HCT116 (cell line): ENCODE results near the gene ROGDI. TPM values are rescaled to one million over a fixed set of nuclear protein-coding genes. Genes with fewer than 3 reads are reported as not detected.
"Not testable (repeated sequence)": the region's sequence is repeated elsewhere in the genome, so short reads cannot be mapped to it uniquely, and the experiment has no call there.

ENCODE experiments used
- ATAC-seq: fragments of 200-7000 bp; cut with Tn5 transposase; 2 replicates; pipeline ENCODE4 v1.9.1; 2020; ENCODE audit warnings: mild to moderate bottlenecking, moderate library complexity
- BruUV-seq: library from RNA; stranded (reverse); fragments of 400-500 nt; replicated peaks from 2 replicates; lab custom pipeline; 2021; lab: Mats Ljungman, UMichigan
- CTCF ChIA-PET: fragments of 300-600 bp; sonication (Branson Sonifier 250); formaldehyde crosslinking; loops from one replicate; lab custom pipeline; 2021; ENCODE audit warnings: antibody characterized with exemption; lab: Charles Lee
- POLR2A ChIA-PET: fragments of 300-600, 350-600 bp; sonication (Branson Sonifier 250); formaldehyde crosslinking; loops from one replicate; lab custom pipeline; 2021; ENCODE audit warnings: antibody characterized with exemption; lab: Charles Lee
- RAD21 ChIA-PET, 2 experiments: fragments of 300-600 bp; sonication (Branson Sonifier 250); formaldehyde crosslinking; loops; one replicate each; lab custom pipeline; 2023; ENCODE audit warnings: low total read pairs in 2 of 2; ENCODE audit not compliant: uncharacterized antibody in 2 of 2, unreplicated experiment in 2 of 2, low non-redundant PET in 1 of 2; lab: Charles Lee
- DNase-seq: peaks from one replicate; pipeline ENCODE4 v3.0.0-alpha.2; 2010; ENCODE audit warnings: low read depth, low spot score
- H2AFZ ChIP-seq: fragments of 200-600 bp; shearing (Covaris generic), sonication (generic); 2 replicates; pipeline ENCODE4 v1.6.1; 2017; ENCODE audit warnings: low read depth, mixed run types, mixed read lengths, antibody characterized with exemption, low read length; ENCODE audit not compliant: poor library complexity, severe bottlenecking
- H3K27ac ChIP-seq: 2 replicates; pipeline ENCODE4 v1.5.1; 2012; ENCODE audit warnings: low read depth, low read length
- H3K27me3 ChIP-seq: fragments of 200-600 bp; sonication (generic); 2 replicates; pipeline ENCODE4 v1.6.1; 2016; ENCODE audit warnings: mixed run types, low read length, mixed read lengths; ENCODE audit not compliant: insufficient read depth
- H3K36me3 ChIP-seq, 2 experiments: fragments of 200-500 bp in 1 of 2; fragments of 200-600 bp in 1 of 2; sonication (Bioruptor generic) in 1 of 2; sonication (generic) in 1 of 2; 2 replicates each; pipeline versions ENCODE4 v1.5.1 to v1.6.1; 2014 to 2016; ENCODE audit warnings: low read length in 2 of 2, inconsistent platforms in 1 of 2, mixed read lengths in 1 of 2, mixed run types in 1 of 2; ENCODE audit not compliant: insufficient read depth in 2 of 2, control insufficient read depth in 1 of 2
- H3K4me1 ChIP-seq, 2 experiments: fragments of 200-600 bp in 1 of 2; sonication (generic) in 1 of 2; 2 replicates each; pipeline versions ENCODE4 v1.5.1 to v1.6.1; 2012 to 2017; ENCODE audit warnings: low read length in 2 of 2, inconsistent platforms in 1 of 2, mild to moderate bottlenecking in 1 of 2, mixed read lengths in 1 of 2, mixed run types in 1 of 2, moderate library complexity in 1 of 2; ENCODE audit not compliant: insufficient read depth in 2 of 2, control insufficient read depth in 1 of 2
- H3K4me2 ChIP-seq: fragments of 200-600 bp; sonication (generic); 2 replicates; pipeline ENCODE4 v1.6.1; 2017; ENCODE audit warnings: mixed run types, low read length, mixed read lengths
- H3K4me3 ChIP-seq, 2 experiments: fragments of 200-600 bp in 1 of 2; sonication (generic) in 1 of 2; replicated peaks in 1 of 2; 2 replicates each; pipeline ENCODE4 v1.5.1; 2011 to 2016; ENCODE audit warnings: low read length in 2 of 2, control low read depth in 1 of 2, low read depth in 1 of 2, mild to moderate bottlenecking in 1 of 2, mixed read lengths in 1 of 2, mixed run types in 1 of 2
- H3K79me2 ChIP-seq: fragments of 200-600 bp; sonication (generic); 2 replicates; pipeline ENCODE4 v1.6.1; 2017; ENCODE audit warnings: mild to moderate bottlenecking, mixed run types, low read length, moderate library complexity, mixed read lengths; ENCODE audit not compliant: insufficient read depth
- H3K9ac ChIP-seq: fragments of 200-600 bp; sonication (generic); 2 replicates; pipeline ENCODE4 v1.6.1; 2016; ENCODE audit warnings: low read length, mixed read lengths
- H3K9me2 ChIP-seq: fragments of 200-600 bp; sonication (generic), shearing (Covaris generic); 2 replicates; pipeline ENCODE4 v1.6.1; 2017; ENCODE audit warnings: mixed run types, mild to moderate bottlenecking, moderate library complexity; ENCODE audit not compliant: insufficient read depth
- H3K9me3 ChIP-seq, 2 experiments: fragments of 200-500 bp in 1 of 2; fragments of 200-600 bp in 1 of 2; sonication (Bioruptor generic) in 1 of 2; sonication (generic) in 1 of 2; 2 replicates each; pipeline ENCODE4 v1.6.1; 2014 to 2017; ENCODE audit warnings: low read length in 2 of 2, mixed read lengths in 2 of 2, inconsistent platforms in 1 of 2, low read depth in 1 of 2, mild to moderate bottlenecking in 1 of 2, mixed run types in 1 of 2, moderate library complexity in 1 of 2; ENCODE audit not compliant: control insufficient read depth in 1 of 2, insufficient read depth in 1 of 2
- H4K20me1 ChIP-seq: fragments of 200-600 bp; sonication (generic), shearing (Covaris generic); 2 replicates; pipeline ENCODE4 v1.6.1; 2017; ENCODE audit warnings: mixed run types, mild to moderate bottlenecking, moderate library complexity; ENCODE audit not compliant: insufficient read depth
- ELF1 ChIP-seq: IDR thresholded peaks from 2 replicates; pipeline ENCODE4 v1.6.1; 2012; ENCODE audit warnings: low read depth, borderline replicate concordance
- EZH2 ChIP-seq: fragments of 200-600 bp; sonication (generic); IDR thresholded peaks from 2 replicates; pipeline ENCODE4 v1.6.1; 2017; ENCODE audit warnings: antibody characterized with exemption, mixed run types
- POLR2AphosphoS5 ChIP-seq: IDR thresholded peaks from 2 replicates; pipeline ENCODE4 v1.6.1; 2011; ENCODE audit warnings: mild to moderate bottlenecking, low read depth, low read length, moderate library complexity
- SIN3A ChIP-seq: IDR thresholded peaks from 2 replicates; pipeline ENCODE4 v1.6.1; 2012; ENCODE audit warnings: low read depth
- SRF ChIP-seq: IDR thresholded peaks from 2 replicates; pipeline ENCODE4 v1.6.1; 2012; ENCODE audit warnings: low read depth
- ZNF274 ChIP-seq: fragments of 200-500 bp; sonication (Bioruptor generic); IDR thresholded peaks from 2 replicates; pipeline ENCODE4 v1.6.1; 2014; ENCODE audit warnings: mild to moderate bottlenecking, low read depth, low read length, inconsistent platforms
- intact Hi-C: fragments of 100-400 bp; cut with micrococcal nuclease; formaldehyde crosslinking; loops from 2 replicates; pipeline ENCODE4 v1.10.0; 2022
- total RNA-seq: library from RNA; stranded (reverse); gene quantifications from one replicate; pipeline ENCODE4 v1.2.1, GENCODE V29; 2021; ENCODE audit not compliant: unreplicated experiment
- TF ChIP-seq, protein P1 (sequence below), 3 experiments: fragments of 200-600 bp in 1 of 3; sonication (generic) in 1 of 3; IDR thresholded peaks in 2 of 3; conservative IDR thresholded peaks in 1 of 3; 2 replicates each; pipeline ENCODE4 v1.5.1; 2012 to 2017; ENCODE audit warnings: low read depth in 2 of 3, low read length in 2 of 3, antibody characterized with exemption in 1 of 3, borderline replicate concordance in 1 of 3, control low read depth in 1 of 3, mild to moderate bottlenecking in 1 of 3, mixed read lengths in 1 of 3, mixed run types in 1 of 3, moderate library complexity in 1 of 3; ENCODE audit not compliant: insufficient read depth in 1 of 3
- TF ChIP-seq, protein P2 (sequence below): IDR thresholded peaks from 2 replicates; pipeline ENCODE4 v1.6.1; 2012
- TF ChIP-seq, protein P3 (sequence below): IDR thresholded peaks from 2 replicates; pipeline ENCODE4 v1.6.1; 2011; ENCODE audit warnings: mild to moderate bottlenecking, low read length, moderate library complexity; ENCODE audit not compliant: insufficient replicate concordance; ENCODE audit errors: extremely low read depth

ROGDI gene
- total RNA-seq, 1 experiment from 2014 or later, result 20.1 TPM

DNA sequence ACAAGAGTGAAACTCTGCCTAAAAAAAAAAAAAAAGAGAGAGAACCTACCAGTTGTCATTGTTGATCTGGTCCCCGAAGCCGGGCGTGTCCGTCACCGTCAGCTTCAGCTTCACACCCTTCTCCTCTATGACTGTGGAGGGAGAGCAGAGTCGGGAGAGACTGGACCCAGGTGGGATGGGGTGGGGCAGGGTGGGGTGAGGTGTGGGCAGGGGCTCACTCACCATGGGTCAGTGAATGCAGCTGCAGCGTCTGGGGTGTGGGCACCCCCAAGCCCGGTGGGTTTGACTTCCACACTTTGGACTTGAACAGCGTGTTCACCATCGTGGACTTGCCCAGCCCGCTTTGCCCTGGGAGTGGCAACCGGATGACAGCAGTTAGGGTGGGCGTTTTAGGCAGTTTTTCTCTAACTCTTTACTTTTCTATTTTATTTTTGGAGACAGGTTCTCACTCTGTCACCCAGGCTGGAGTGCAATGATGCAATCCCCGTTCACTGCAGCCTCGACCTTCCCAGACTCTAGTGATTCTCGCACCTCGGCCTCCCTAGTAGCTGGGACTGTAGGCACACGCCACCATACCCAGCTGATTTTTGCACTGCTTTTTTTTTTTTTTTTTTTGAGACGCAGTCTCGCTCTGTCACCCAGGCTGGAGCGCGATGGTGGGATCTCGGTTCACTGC lies 16.5 kb downstream of the ROGDI start:
- Histone ChIP-seq H3K27me3 (no peaks in the 10 kb centered on the region), H2AFZ (no peak overlapping the region), H3K9me3 (no peaks in the 10 kb centered on the region), H3K36me3 (no peaks in the 10 kb centered on the region), H3K9me2 (no peaks in the 10 kb centered on the region), H3K4me3 (no peak overlapping the region), H3K27ac (no peak overlapping the region), H3K4me1 (peaks cover 5 to 7% of the 10 kb centered on the region in 2 experiments), H3K79me2 (no peaks in the 10 kb centered on the region), H3K4me2 (no peak overlapping the region), H3K9ac (no peak overlapping the region), H4K20me1 (no peaks in the 10 kb centered on the region)
- ChIA-PET RAD21 (no interaction called here), CTCF (no interaction called here), POLR2A (no interaction called here)
- no TSS peak for BruUV-seq
- TF ChIP-seq, protein P1, sequence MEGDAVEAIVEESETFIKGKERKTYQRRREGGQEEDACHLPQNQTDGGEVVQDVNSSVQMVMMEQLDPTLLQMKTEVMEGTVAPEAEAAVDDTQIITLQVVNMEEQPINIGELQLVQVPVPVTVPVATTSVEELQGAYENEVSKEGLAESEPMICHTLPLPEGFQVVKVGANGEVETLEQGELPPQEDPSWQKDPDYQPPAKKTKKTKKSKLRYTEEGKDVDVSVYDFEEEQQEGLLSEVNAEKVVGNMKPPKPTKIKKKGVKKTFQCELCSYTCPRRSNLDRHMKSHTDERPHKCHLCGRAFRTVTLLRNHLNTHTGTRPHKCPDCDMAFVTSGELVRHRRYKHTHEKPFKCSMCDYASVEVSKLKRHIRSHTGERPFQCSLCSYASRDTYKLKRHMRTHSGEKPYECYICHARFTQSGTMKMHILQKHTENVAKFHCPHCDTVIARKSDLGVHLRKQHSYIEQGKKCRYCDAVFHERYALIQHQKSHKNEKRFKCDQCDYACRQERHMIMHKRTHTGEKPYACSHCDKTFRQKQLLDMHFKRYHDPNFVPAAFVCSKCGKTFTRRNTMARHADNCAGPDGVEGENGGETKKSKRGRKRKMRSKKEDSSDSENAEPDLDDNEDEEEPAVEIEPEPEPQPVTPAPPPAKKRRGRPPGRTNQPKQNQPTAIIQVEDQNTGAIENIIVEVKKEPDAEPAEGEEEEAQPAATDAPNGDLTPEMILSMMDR (IDR thresholded peaks at IDR 0.05 in 2 of 3, conservative IDR thresholded peaks at IDR 0.05 in 1 of 3; ENCODE audit: borderline replicate concordance in 1 of 3, insufficient read depth in 1 of 3, low read depth in 2 of 3, low read length in 2 of 3), result no peak
- TF ChIP-seq SRF (no peak), SIN3A (no peak), ELF1 (no peak), ZNF274 (no peak), EZH2 (no peak), POLR2AphosphoS5 (no peak)
- TF ChIP-seq, protein P2, sequence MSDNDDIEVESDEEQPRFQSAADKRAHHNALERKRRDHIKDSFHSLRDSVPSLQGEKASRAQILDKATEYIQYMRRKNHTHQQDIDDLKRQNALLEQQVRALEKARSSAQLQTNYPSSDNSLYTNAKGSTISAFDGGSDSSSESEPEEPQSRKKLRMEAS, result no peak
- TF ChIP-seq, protein P3, sequence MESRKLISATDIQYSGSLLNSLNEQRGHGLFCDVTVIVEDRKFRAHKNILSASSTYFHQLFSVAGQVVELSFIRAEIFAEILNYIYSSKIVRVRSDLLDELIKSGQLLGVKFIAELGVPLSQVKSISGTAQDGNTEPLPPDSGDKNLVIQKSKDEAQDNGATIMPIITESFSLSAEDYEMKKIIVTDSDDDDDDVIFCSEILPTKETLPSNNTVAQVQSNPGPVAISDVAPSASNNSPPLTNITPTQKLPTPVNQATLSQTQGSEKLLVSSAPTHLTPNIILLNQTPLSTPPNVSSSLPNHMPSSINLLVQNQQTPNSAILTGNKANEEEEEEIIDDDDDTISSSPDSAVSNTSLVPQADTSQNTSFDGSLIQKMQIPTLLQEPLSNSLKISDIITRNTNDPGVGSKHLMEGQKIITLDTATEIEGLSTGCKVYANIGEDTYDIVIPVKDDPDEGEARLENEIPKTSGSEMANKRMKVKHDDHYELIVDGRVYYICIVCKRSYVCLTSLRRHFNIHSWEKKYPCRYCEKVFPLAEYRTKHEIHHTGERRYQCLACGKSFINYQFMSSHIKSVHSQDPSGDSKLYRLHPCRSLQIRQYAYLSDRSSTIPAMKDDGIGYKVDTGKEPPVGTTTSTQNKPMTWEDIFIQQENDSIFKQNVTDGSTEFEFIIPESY, result no peak
- intact Hi-C loops, result no loop called here
- no peak for DNase-seq
- ATAC-seq, result no peak

DNA sequence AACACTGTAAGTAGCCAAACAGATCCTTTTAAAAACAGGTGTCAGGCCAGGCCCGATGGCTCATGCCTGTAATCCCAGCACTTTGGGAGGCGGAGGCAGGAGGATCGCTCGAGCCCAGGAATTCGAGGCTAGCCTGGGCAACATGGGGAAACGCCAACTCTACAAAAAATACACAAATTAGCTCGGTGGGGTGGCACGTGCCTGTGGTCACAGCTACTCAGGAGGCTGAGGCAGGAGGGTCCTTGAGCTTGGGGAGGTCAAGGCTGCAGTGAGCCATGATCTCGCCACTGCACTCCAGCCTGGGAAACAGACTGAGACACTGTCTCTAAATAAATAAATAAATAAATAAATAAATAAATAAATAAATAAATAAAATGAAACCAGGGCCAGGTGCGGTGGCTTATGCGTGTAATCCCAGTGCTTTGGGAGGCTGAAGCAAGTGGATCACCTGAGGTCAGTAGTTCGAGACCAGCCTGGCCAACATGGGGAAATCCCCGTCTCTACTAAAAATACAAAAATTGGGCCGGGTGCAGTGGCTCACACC lies 17.9 kb downstream of the ROGDI start:
- H3K9me3 ChIP-seq, H3K9me2 ChIP-seq, CTCF ChIA-PET, DNase-seq, H3K4me3 ChIP-seq, intact Hi-C loops, RAD21 ChIA-PET, H3K27ac ChIP-seq, H3K4me2 ChIP-seq, BruUV-seq, H3K9ac ChIP-seq, H3K27me3 ChIP-seq, H4K20me1 ChIP-seq, ATAC-seq, POLR2A ChIA-PET, H2AFZ ChIP-seq, H3K79me2 ChIP-seq, H3K36me3 ChIP-seq: not testable (repeated sequence)
- H3K4me1 ChIP-seq, result peaks cover 3 to 11% of the 10 kb centered on the region in 2 experiments; a peak in 3 of 4 replicates
